ENCODE data around the gene PHACTR1.

- TF ChIP-seq RAD21 (IDR thresholded peaks at IDR 0.05; ENCODE audit: low read depth): no peak
- TF ChIP-seq REST (IDR thresholded peaks at IDR 0.05; ENCODE audit: low read depth): no peak
- TF ChIP-seq TAF1 (IDR thresholded peaks at IDR 0.05; ENCODE audit: low read depth): no peak
- no peak for TF ChIP-seq MAX (IDR thresholded peaks at IDR 0.05)
Observed at GRCh38 chr6:13053006-13053461, 336.5 kb downstream of the PHACTR1 start.

All from Ishikawa (cell line).